Measurements from ENCODE around the gene HDAC1.
A peak's percentile ranks its signal among the peaks of the same experiment; 100 is the strongest.

Gene HDAC1

DNA sequence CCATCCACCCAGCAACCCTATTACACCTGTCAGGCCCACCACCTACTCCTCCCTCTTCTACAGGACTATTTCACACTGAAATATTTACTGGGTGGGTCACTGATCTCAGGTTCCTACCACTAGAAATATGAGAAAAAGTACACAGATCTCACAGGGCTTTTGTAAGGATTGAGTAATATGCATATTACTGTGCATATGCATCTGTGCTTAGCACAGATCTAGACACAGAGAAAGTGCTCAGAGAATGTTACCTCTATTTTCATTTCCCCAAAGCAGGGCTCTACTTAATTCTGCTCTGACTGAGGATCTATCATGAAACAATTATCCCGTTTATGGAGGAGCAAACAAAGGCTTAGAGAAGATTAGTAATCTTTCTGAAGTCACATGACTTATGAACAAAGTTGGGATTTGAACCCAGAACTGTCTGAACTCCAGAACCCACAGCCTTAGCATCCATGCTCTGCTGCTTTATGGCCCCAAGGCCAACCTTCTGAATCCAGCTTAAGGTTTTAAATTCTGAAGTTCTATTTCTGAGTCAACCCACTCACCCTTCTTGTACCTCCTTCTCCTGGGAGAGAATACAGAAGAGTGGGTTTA, 82.2 kb downstream of the HDAC1 start:
- DNase-seq = no peak

DNA sequence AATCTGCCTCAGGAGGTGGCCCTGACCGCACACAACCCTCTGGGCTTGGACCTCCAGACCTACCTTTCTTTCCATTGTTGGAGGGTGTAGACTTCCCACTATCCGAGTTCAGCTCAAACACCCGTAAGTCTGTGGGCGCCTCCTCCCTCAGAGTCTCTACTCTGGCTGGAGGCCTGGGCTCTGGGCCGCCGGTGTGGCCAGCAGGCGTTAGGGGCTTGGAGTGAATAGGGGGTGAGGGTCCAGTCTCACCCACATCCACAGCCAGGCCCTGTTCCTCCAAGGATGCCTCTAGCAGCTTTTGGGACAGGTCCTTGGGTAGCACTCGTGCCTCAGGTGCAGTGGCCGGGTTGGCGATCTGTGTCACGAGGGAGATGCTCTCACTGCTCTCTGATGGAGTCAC, 84.3 kb downstream of the HDAC1 start:
- no peak for DNase-seq

DNA sequence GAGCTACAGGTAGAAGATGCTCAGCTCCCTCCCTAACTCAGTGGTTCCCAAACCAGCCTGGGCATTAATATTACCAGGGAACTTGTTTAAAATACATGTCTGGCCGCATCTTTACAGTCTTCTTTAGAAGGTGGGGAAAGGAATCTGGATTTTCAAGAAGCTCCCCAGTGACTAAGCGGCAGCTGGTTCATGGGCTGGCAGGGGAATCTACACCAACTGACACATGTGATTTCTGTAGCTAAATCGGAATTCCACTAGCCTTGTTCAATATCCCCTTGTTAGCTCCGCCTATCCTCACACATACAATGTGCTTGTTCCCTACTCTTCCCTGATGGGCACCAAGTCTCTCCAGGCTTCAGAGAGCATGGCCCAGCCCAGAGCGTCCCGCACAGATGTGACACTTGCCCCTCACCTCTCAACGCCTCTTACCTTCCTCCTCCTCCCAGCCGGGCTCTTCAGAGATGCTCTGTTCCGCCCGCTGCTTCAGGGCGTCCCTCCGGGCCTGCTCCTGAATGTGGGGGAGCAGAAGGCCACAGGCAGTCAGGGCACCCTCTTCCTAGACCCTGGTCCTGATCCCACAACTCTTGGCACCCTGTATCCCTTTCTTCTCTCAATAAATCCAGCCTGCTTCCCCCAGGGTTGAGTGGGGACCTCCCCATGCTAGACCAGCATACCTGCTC, 85.8 kb downstream of the HDAC1 start:
- no peak for DNase-seq

DNA sequence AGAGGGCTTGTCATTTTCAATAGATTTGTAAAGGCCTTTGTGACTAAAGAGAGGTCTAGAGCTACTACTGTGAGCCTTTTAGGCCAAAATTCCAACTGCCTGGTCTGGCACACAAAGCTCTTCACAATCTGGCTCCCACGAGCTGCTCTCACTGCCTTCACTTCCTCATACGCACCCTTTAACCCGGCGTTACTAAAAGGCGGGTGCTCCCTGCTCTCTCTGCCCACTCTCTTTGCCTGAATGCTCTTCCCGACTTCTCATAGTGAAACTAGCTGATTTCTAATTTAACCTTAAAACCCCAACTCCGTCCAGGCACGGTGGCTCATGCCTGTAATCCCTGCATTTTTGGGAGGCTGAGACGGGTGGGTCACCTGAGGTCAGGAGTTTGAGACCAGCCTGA, 88.2 kb downstream of the HDAC1 start:
- DNase-seq = peak in 1 of 4 experiments; percentile 7
